IPS-15b (cell line): ENCODE measurements around the gene CDKL1.

Experiments
- H3K27me3 ChIP-seq: one replicate; pipeline ENCODE4 v1.6.1; 2013; ENCODE audit warnings: low read length; ENCODE audit not compliant: control insufficient read depth, insufficient read depth
- H3K36me3 ChIP-seq: one replicate; pipeline ENCODE4 v1.6.1; 2013; ENCODE audit warnings: low read length; ENCODE audit not compliant: control insufficient read depth, insufficient read depth
- H3K4me1 ChIP-seq: one replicate; pipeline ENCODE4 v1.6.1; 2013; ENCODE audit warnings: mild to moderate bottlenecking, low read length; ENCODE audit not compliant: control insufficient read depth, insufficient read depth
- H3K4me3 ChIP-seq: one replicate; pipeline ENCODE4 v1.5.1; 2013; ENCODE audit warnings: low read depth, low read length
- H3K9ac ChIP-seq: one replicate; pipeline ENCODE4 v1.6.1; 2013; ENCODE audit warnings: low read depth, mild to moderate bottlenecking, low read length
- H3K9me3 ChIP-seq: one replicate; pipeline ENCODE4 v1.6.1; 2013; ENCODE audit warnings: mild to moderate bottlenecking, low read length; ENCODE audit not compliant: control insufficient read depth, insufficient read depth

Gene CDKL1

DNA sequence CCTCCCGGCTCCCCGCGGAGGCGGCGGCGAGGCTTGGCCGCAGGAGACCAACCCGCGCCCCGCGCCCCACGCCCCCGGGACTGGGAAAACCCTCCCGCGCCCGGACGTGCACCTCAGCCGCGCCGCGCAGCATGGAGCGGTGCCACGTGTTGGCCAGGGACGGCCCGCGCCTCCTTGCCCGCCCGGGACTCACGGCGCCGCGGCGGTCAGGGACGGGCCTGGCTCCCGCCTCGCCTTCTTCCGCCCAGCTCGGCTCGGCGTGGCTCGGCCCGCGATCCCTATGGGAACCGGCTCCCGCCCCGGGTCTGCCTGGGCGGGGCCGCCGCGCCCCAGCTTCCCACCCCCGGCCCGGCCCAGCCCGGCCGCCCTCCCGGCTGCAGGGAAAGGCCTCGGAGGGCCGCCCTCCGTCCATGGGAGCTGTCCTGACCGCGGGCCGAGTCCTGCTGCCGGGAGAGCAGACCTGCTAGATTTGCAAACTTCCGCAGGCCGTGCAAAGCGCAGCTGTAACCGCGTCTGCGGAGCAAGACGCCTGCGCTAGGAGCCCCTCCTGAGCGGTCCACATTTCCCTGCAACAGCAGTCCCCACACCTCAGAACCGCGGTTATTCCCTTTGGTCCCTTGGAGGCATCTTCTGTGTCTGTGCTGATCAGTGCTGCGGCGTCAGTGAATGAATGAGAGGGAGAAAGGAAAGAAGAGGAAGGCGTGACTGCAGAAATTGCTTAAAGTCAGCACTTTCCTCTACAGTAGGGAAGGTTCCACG, at the start of gene CDKL1:
CDKL1 (minus strand) TSS at position 251 of the 759 bp plus-strand sequence. CDS start 1,013 bp downstream, outside the sequence.
- peak within 1 kb of the TSS; percentile 65 for H3K4me3 ChIP-seq
- H3K9ac ChIP-seq, result peak within 1 kb of the TSS; percentile 13
- H3K27me3 ChIP-seq, result peaks cover 25% of the 10 kb centered on the region
- H3K36me3 ChIP-seq, result no peaks in the 10 kb centered on the region
- H3K4me1 ChIP-seq, result peaks cover 8% of the 10 kb centered on the region
- no peaks in the 10 kb centered on the region for H3K9me3 ChIP-seq

GRCh38 chr14:50434528-50434927, 37.8 kb upstream of the CDKL1 start:
- H3K9me3 ChIP-seq, result no peaks in the 10 kb centered on the region
- no peak overlapping the region for H3K4me3 ChIP-seq
- peaks cover 6% of the 10 kb centered on the region for H3K36me3 ChIP-seq
- no peak overlapping the region for H3K9ac ChIP-seq
- H3K27me3 ChIP-seq, result no peaks in the 10 kb centered on the region
- H3K4me1 ChIP-seq, result no peaks in the 10 kb centered on the region

DNA sequence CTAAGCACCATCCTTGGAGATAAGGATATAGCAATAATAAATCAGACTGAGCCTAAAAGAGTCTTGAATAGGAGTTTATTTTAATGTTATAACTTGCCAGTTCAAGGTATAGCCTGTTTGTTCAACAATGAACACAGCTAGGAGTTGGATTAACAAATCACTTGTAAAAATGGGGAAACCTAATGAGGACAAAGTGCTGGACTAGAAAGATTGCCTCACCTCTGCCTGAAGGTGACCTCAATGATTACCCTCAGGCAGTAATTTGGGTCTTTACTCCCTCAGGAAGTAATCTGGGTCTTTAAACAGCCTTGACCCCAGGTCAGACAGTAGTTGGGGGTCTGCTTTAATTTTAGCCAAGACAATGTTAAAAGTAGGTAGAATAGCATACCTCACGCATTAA, 35.5 kb upstream of the CDKL1 start:
- H3K9ac ChIP-seq, result no peak overlapping the region
- H3K9me3 ChIP-seq, result no peaks in the 10 kb centered on the region
- no peak overlapping the region for H3K4me3 ChIP-seq
- H3K4me1 ChIP-seq, result no peaks in the 10 kb centered on the region
- H3K36me3 ChIP-seq, result peaks cover 5% of the 10 kb centered on the region
- no peaks in the 10 kb centered on the region for H3K27me3 ChIP-seq

DNA sequence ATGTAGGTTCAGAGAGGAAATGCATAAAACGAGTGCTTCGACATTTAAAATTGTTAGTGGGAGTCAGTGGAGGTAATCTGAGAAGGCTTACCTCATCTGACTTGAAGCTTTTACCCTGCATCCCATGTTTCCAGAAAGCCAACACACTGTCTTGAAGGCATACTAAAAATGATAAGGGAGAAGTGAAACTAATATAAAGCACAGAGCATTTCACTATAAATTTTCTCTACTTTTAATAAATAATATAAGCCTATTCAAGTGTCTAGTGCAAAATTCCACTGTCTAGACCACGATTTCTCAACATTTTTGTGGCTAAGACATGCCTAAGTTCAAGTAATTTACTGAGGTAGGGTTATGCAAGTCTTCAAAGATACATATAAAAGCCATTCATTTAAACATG, 29.1 kb upstream of the CDKL1 start:
- peaks cover 2% of the 10 kb centered on the region for H3K36me3 ChIP-seq
- H3K9ac ChIP-seq, result no peak overlapping the region
- no peaks in the 10 kb centered on the region for H3K9me3 ChIP-seq
- no peaks in the 10 kb centered on the region for H3K27me3 ChIP-seq
- H3K4me1 ChIP-seq, result no peaks in the 10 kb centered on the region
- H3K4me3 ChIP-seq, result no peak overlapping the region

GRCh38 chr14:50425105-50425504, 28.4 kb upstream of the CDKL1 start:
- Histone ChIP-seq H3K9ac (no peak overlapping the region), H3K36me3 (peaks cover 2% of the 10 kb centered on the region), H3K9me3 (no peaks in the 10 kb centered on the region), H3K27me3 (no peaks in the 10 kb centered on the region), H3K4me3 (no peak overlapping the region), H3K4me1 (no peaks in the 10 kb centered on the region)

GRCh38 chr14:50423529-50423928, 26.8 kb upstream of the CDKL1 start:
- H3K4me1 ChIP-seq, result no peaks in the 10 kb centered on the region
- H3K27me3 ChIP-seq, result no peaks in the 10 kb centered on the region
- no peaks in the 10 kb centered on the region for H3K9me3 ChIP-seq
- H3K36me3 ChIP-seq, result peaks cover 2% of the 10 kb centered on the region
- H3K4me3 ChIP-seq, result no peak overlapping the region
- no peak overlapping the region for H3K9ac ChIP-seq

DNA sequence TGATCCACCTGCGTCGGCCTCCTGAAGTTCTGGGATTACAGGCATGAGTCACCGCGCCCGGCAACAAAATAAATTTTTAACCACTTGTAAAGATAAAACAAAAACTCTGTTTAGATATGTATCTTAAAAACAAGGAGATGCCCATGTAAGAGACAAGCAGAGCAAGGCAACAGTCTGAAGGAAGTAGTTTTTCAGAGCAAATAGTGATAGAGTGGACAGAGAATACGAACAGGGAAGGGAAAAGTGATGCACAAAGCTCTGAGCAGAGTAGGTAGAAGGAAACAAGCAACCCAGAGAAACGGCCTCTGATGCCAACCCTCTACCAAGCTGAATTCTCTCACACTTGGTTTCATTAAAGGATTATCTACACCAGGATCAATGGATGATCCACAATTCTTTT, 24.8 kb upstream of the CDKL1 start:
- no peaks in the 10 kb centered on the region for H3K9me3 ChIP-seq
- H3K4me3 ChIP-seq, result no peak overlapping the region
- no peaks in the 10 kb centered on the region for H3K4me1 ChIP-seq
- no peaks in the 10 kb centered on the region for H3K27me3 ChIP-seq
- no peak overlapping the region for H3K9ac ChIP-seq
- H3K36me3 ChIP-seq, result peaks cover 2% of the 10 kb centered on the region

- Histone ChIP-seq H3K36me3 (no peaks in the 10 kb centered on the region), H3K4me1 (no peaks in the 10 kb centered on the region), H3K9ac (no peak overlapping the region), H3K27me3 (no peaks in the 10 kb centered on the region), H3K9me3 (no peaks in the 10 kb centered on the region), H3K4me3 (no peak overlapping the region)
These were observed 21.2 kb upstream of the CDKL1 start for GRCh38 chr14:50417853-50418252.

DNA sequence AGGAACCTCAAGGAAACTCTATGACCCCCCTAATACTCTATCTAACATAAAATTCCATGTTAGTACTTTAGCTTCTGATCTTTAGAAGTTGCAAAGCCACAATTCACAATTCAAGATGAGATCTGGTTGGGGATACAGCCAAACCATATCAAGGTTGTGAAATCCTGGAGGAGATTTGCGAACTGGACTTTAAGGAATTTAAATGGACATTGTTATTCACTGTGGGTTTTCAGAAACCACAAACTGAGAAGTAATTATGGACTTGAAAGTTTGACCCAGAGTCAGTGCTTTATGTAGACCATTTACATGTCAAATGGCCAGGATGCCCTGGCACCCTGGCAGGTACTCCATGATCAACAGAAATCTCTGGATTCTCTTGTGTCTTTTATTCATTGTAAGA, 14.2 kb upstream of the CDKL1 start:
- no peaks in the 10 kb centered on the region for H3K9me3 ChIP-seq
- no peaks in the 10 kb centered on the region for H3K4me1 ChIP-seq

DNA sequence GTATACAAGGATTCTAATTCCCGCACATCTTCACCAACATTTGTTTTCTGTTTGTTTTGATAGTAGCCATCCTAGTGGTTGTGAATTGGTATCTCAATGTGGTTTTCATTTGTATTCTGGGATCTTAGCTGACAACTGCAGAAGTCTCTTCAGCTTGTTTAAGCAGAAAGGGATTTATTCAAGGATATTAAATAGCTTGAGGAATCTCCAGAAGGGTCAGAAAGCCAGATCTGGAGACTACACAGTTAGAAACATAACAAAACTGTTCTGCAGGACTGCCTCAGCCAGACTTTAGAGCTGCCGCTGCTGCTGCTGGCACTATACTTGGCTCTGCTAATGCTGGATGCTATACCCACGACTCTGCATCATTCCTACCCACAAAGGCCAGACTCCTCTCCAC, 13.4 kb upstream of the CDKL1 start:
- H3K27me3 ChIP-seq, result no peaks in the 10 kb centered on the region
- H3K9ac ChIP-seq, result no peak overlapping the region
- H3K4me3 ChIP-seq, result no peak overlapping the region
- H3K36me3 ChIP-seq, result no peaks in the 10 kb centered on the region
- no peaks in the 10 kb centered on the region for H3K4me1 ChIP-seq
- H3K9me3 ChIP-seq, result no peaks in the 10 kb centered on the region

More for the DNA sequence above, 14.2 kb upstream of the CDKL1 start:
- Histone ChIP-seq H3K9ac (no peak overlapping the region), H3K36me3 (no peaks in the 10 kb centered on the region), H3K27me3 (no peaks in the 10 kb centered on the region), H3K4me3 (no peak overlapping the region)

- Histone ChIP-seq H3K9ac (no peak overlapping the region), H3K4me3 (no peak overlapping the region), H3K27me3 (no peaks in the 10 kb centered on the region), H3K36me3 (no peaks in the 10 kb centered on the region), H3K4me1 (no peaks in the 10 kb centered on the region), H3K9me3 (no peaks in the 10 kb centered on the region)
These were observed 10.6 kb upstream of the CDKL1 start for GRCh38 chr14:50407111-50407812.

GRCh38 chr14:50403419-50403818, 6.7 kb upstream of the CDKL1 start:
- no peaks in the 10 kb centered on the region for H3K9me3 ChIP-seq
- H3K4me1 ChIP-seq, result no peaks in the 10 kb centered on the region
- H3K27me3 ChIP-seq, result no peaks in the 10 kb centered on the region
- no peak overlapping the region for H3K4me3 ChIP-seq
- H3K36me3 ChIP-seq, result no peaks in the 10 kb centered on the region
- H3K9ac ChIP-seq, result no peak overlapping the region
